OCI-LY7 (cell line): Measurements from ENCODE around the gene SCRN2. TPM values are rescaled to one million over a fixed set of nuclear protein-coding genes. Genes with fewer than 3 reads are reported as not detected.

ENCODE experiments used
- BruUV-seq: library from RNA; stranded (reverse); fragments of 400-500 nt; replicated peaks from 2 replicates; lab custom pipeline; 2021; lab: Mats Ljungman, UMichigan
- CTCF ChIA-PET: fragments of 300-600 bp; sonication (Branson Sonifier 250); formaldehyde crosslinking; loops from one replicate; lab custom pipeline; 2022; ENCODE audit warnings: antibody characterized with exemption; ENCODE audit not compliant: unreplicated experiment; lab: Charles Lee
- POLR2A ChIA-PET: fragments of 300-600 bp; sonication (Branson Sonifier 250); formaldehyde crosslinking; loops from one replicate; lab custom pipeline; 2022; ENCODE audit warnings: antibody characterized with exemption; lab: Charles Lee
- DNase-seq: peaks from one replicate; pipeline ENCODE4 v3.0.0-alpha.2; 2015; ENCODE audit warnings: low spot score
- H2AFZ ChIP-seq: fragments of 200-600 bp; sonication (generic), shearing (Covaris generic); 2 replicates; pipeline ENCODE4 v1.6.1; 2014; ENCODE audit warnings: mild to moderate bottlenecking, antibody characterized with exemption, low read length, moderate library complexity
- H3K27ac ChIP-seq: fragments of 200-600 bp; sonication (generic); 2 replicates; pipeline ENCODE4 v1.5.1; 2014; ENCODE audit warnings: mixed run types, low read depth, mild to moderate bottlenecking, moderate library complexity, low read length, inconsistent platforms; ENCODE audit not compliant: poor library complexity, severe bottlenecking
- H3K36me3 ChIP-seq: fragments of 200-600 bp; sonication (generic); 2 replicates; pipeline ENCODE4 v1.6.1; 2014; ENCODE audit warnings: mild to moderate bottlenecking, antibody characterized with exemption, low read length, moderate library complexity, mixed read lengths; ENCODE audit not compliant: insufficient read depth
- H3K4me1 ChIP-seq: fragments of 200-600 bp; sonication (generic); 2 replicates; pipeline ENCODE4 v1.5.1; 2014; ENCODE audit warnings: mild to moderate bottlenecking, low read length; ENCODE audit not compliant: insufficient read depth, poor library complexity, severe bottlenecking
- H3K4me2 ChIP-seq: fragments of 200-600 bp; sonication (generic); 2 replicates; pipeline ENCODE4 v1.6.1; 2014; ENCODE audit warnings: mild to moderate bottlenecking, low read length
- H3K4me3 ChIP-seq: fragments of 200-600 bp; sonication (generic); 2 replicates; pipeline ENCODE4 v1.5.1; 2014; ENCODE audit warnings: mild to moderate bottlenecking, low read depth, low read length; ENCODE audit not compliant: poor library complexity, severe bottlenecking
- H3K79me2 ChIP-seq: fragments of 200-600 bp; sonication (generic); 2 replicates; pipeline ENCODE4 v1.6.1; 2016; ENCODE audit warnings: low read depth, mild to moderate bottlenecking, low read length, moderate library complexity, mixed read lengths; ENCODE audit not compliant: insufficient read depth
- H3K9me2 ChIP-seq: fragments of 200-600 bp; sonication (generic); 2 replicates; pipeline ENCODE4 v1.6.1; 2016; ENCODE audit warnings: mild to moderate bottlenecking, low read length, mixed read lengths; ENCODE audit not compliant: insufficient read depth
- H3K9me3 ChIP-seq: fragments of 200-600 bp; sonication (generic); 2 replicates; pipeline ENCODE4 v1.6.1; 2014; ENCODE audit warnings: mild to moderate bottlenecking, mixed run types, low read length, mixed read lengths
- H4K20me1 ChIP-seq: fragments of 200-600 bp; sonication (generic); 2 replicates; pipeline ENCODE4 v1.6.1; 2014; ENCODE audit warnings: mild to moderate bottlenecking, antibody characterized with exemption, low read length, moderate library complexity, mixed read lengths; ENCODE audit not compliant: insufficient read depth
- CTCF ChIP-seq: fragments of 200-600 bp; sonication (generic); conservative IDR thresholded peaks from 2 replicates; pipeline ENCODE4 v1.5.1; 2014; ENCODE audit warnings: mild to moderate bottlenecking, antibody characterized with exemption, low read length, moderate library complexity, mixed read lengths
- EZH2phosphoT487 ChIP-seq: fragments of 200-600 bp; sonication (generic); IDR thresholded peaks from 2 replicates; pipeline ENCODE4 v1.6.1; 2018; ENCODE audit warnings: low read depth, borderline replicate concordance, mild to moderate bottlenecking, mixed run types, antibody characterized with exemption, low read length, moderate library complexity, mixed read lengths
- intact Hi-C: fragments of 100-400 bp; cut with micrococcal nuclease; formaldehyde crosslinking; loops from one replicate; pipeline ENCODE4 v1.10.0; 2022; ENCODE audit not compliant: unreplicated experiment
- total RNA-seq, 2 experiments: library from RNA; depleted of rRNA in 1 of 2; stranded (reverse); fragments of >200 nt in 1 of 2; shearing (Covaris generic) in 1 of 2; gene quantifications; 2 replicates each; pipeline ENCODE4 v1.2.3, GENCODE V29; 2014 to 2022

SCRN2 gene
- total RNA-seq, 2 experiments from 2014 or later = 37.3 to 42.9 TPM

DNA sequence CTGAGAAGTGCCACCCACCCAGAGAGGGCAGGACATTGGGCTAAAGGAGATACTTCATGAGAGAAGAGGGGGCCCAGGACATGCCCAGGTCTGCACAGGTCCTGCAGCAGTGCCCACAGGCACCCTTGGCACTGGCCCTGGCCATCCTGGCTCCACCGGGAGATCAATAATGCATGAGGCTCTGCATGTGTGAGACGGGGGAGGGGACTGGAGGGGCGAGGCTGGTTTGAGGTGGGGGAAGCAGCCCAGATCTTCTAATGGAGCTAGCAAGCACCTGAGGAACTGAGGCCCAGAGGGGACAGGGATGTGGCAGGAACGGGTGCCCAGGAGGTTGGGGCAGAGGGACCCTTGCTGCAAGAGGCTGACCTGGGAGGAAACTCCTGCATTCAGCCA is 20.0 kb downstream of the SCRN2 start:
- no peak for DNase-seq
- Histone ChIP-seq H3K4me3 (peak overlapping the region; percentile 92), H3K27ac (no peak overlapping the region), H3K9me3 (no peaks in the 10 kb centered on the region), H3K36me3 (peaks cover 33% of the 10 kb centered on the region), H3K4me1 (peaks cover 16% of the 10 kb centered on the region), H4K20me1 (no peaks in the 10 kb centered on the region), H2AFZ (0 out of 2 replicates have a peak overlapping the region, but pooled peaks have one; percentile 65), H3K9me2 (no peaks in the 10 kb centered on the region), H3K4me2 (peak overlapping the region; percentile 95), H3K79me2 (peaks cover 7% of the 10 kb centered on the region; the same call in 1 of the 2 replicates)
- no peak for TF ChIP-seq EZH2phosphoT487
- no peak for TF ChIP-seq CTCF
- ChIA-PET POLR2A (interaction anchor here (0.5 to 2.1 kb wide), 5 partner anchors 10 to 128 kb away, joined by 3 to 13 read pairs (median 3); partner anchors contain the start of genes LRRC46, MRPL10 and SCRN2), CTCF (interaction anchor here (2.1 kb wide), 1 partner anchor 10 kb away, joined by 4 read pairs; the partner anchor contains the start of genes LRRC46 and MRPL10)
- no TSS peak for BruUV-seq
- intact Hi-C loops = loop anchor here (1.0 kb wide), 1 partner anchor 10 kb away; the partner anchor contains the start of genes LRRC46 and MRPL10

DNA sequence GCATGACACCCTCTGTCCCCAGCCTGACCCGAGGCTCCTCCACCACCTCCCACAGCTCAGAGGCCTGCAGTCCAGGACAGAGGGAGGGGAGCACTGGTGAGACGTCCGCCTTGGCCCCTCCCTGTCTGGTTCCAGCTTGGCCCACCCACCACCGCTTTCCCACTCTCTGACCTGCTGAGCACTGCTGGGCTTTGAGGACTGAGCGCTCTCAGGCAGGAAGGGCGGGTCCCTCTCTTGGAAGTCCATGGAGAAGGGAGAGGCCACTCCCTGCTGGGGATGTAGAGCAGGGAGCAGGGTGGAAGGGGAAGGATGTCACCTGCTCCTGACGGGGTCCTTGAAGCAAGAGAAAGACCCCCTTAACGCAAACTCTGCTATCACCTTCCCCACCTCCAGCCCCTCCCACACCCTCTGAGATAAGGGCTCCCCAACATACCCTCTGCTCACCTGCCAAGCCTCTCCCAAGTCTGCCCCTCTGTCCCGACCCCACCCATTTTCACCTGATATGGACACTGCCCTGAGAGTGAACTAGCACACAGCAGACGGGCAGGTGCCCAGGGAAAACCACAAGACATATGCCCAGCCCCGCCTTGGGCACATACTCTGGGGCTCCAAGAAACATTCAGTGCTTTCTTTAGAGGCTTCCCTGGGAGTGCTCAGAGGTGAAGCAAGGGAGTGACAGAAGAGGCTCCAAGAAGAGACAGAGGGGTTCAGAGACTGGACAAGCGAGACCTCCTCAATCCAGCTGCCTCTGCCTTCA is 20.9 kb downstream of the SCRN2 start:
- TF ChIP-seq EZH2phosphoT487 (no peak), CTCF (no peak)
- Histone ChIP-seq H3K4me2 (peak overlapping the region; percentile 95), H3K4me1 (peaks cover 16% of the 10 kb centered on the region), H3K27ac (no peak overlapping the region), H3K9me3 (no peaks in the 10 kb centered on the region), H4K20me1 (no peaks in the 10 kb centered on the region), H3K4me3 (peak overlapping the region; percentile 92), H2AFZ (no peak overlapping the region), H3K9me2 (no peaks in the 10 kb centered on the region), H3K79me2 (peaks cover 7% of the 10 kb centered on the region; the same call in 1 of the 2 replicates), H3K36me3 (peaks cover 29% of the 10 kb centered on the region)
- no TSS peak for BruUV-seq
- DNase-seq = no peak
- ChIA-PET POLR2A (no interaction called here), CTCF (interaction anchor here (2.1 kb wide), 1 partner anchor 11 kb away, joined by 4 read pairs; the partner anchor contains the start of genes LRRC46 and MRPL10)
- intact Hi-C loops = no loop called here

GRCh38 chr17:47819475-47819874 is 21.6 kb downstream of the SCRN2 start:
- no peaks in the 10 kb centered on the region for H3K9me2 ChIP-seq
- POLR2A ChIA-PET = no interaction called here
- no peaks in the 10 kb centered on the region for H4K20me1 ChIP-seq
- DNase-seq = no peak
- H3K4me2 ChIP-seq = no peak overlapping the region
- no peaks in the 10 kb centered on the region for H3K9me3 ChIP-seq
- no peak overlapping the region for H2AFZ ChIP-seq
- no peak overlapping the region for H3K27ac ChIP-seq
- peaks cover 28% of the 10 kb centered on the region; the same call in 1 of the 2 replicates for H3K36me3 ChIP-seq
- CTCF ChIA-PET = interaction anchor here (2.1 kb wide), 1 partner anchor 12 kb away, joined by 4 read pairs; the partner anchor contains the start of genes LRRC46 and MRPL10
- no peak overlapping the region for H3K4me3 ChIP-seq
- H3K79me2 ChIP-seq = peaks cover 7% of the 10 kb centered on the region; the same call in 1 of the 2 replicates
- TF ChIP-seq CTCF (no peak), EZH2phosphoT487 (no peak)
- peaks cover 16% of the 10 kb centered on the region for H3K4me1 ChIP-seq
- intact Hi-C loops = no loop called here
- no TSS peak for BruUV-seq
